ENCODE measurements around the gene LCE1D.

Gene LCE1D

GRCh38 chr1:152796421-152796820, at the start of gene LCE1D:
LCE1D (plus strand) TSS chr1:152796721; CDS start chr1:152797795, 1,074 bp downstream.
- DNase-seq (ENCODE audit: low spot score) = no peak

DNA sequence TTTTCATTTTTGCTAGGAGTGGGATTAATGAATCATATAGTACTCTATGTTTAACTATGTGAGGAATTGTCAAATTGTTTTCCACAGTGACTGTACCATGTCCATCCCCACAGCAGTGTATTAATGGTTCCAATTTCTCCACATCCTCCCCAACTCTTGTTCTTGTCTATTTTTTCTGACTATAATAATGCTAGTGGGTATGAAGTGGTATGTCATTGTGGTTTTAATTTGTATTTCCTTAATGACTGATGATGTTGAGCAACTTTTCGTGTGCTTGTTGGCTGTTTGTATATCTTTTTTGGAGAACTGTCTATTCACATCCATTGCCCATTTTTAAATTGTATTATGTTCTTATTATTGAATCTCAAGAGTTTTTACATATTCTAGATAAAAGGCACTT, 48.7 kb upstream of the LCE1D start:
- no peak for DNase-seq (ENCODE audit: low spot score)

GRCh38 chr1:152752225-152752624, 44.3 kb upstream of the LCE1D start:
- peak; percentile 49 for DNase-seq (ENCODE audit: low spot score)

DNA sequence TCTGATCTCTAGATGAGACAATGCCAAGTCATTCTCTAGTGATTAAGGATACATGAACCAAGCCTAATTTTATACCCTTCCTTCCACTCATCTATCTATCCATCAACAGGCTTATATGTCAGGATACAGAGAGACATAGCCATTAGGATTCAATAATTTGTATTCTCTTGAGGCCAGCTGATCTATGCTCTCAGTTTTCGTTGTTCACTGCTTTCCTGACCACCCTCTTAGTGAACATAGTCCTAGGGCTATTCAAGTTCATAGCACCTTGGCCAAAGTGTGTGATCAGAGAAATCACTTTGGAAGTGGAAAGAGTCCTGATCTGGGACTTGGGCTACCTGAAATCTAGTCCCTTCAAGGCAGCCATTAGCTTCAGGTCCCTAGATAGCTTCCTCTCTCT, 42.9 kb upstream of the LCE1D start:
- no peak for DNase-seq (ENCODE audit: low spot score)

DNA sequence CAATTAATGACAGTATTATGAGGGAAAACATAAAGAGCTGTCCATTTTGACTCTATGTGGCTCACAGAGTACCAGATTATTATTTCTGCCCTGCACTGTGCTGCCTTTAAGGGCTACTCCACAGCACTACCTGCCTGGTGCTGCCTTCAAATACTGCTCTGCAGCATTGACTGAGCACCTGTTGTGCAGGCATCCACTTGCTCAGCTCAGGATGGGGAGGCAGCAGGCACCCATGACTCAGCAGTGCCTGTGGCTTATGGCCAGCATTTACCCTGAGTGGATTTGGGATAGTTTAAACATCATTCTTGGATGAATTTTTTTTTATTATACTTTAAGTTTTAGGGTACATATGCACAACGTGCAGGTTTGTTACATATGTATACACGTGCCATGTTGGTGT, 39.6 kb upstream of the LCE1D start:
- no peak for DNase-seq (ENCODE audit: low spot score)

- DNase-seq (ENCODE audit: low spot score) = no peak
Measured at GRCh38 chr1:152757747-152758146, 38.8 kb upstream of the LCE1D start, which contains the start of gene KPRP. KPRP (plus strand) TSS chr1:152758025; CDS start chr1:152759589, 1,564 bp downstream.

DNA sequence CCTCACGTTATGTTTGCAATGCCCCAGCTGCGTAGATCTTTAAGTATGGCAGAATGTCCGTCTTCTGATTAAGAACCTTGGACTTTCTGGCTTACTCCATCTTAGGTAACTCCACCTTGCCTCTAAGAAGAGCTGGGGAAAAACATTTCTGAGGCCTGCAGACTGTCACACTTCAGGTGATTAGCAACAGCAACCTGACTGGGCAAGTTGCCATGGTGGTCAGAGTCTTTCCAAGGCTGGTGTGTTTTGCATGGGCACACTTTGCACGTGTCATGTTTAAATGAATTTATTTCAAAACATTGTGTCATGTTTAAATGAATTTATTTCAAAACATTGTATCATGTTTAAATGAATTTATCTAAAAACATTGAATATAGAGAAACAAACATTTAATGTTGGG, 37.9 kb upstream of the LCE1D start:
- no peak for DNase-seq (ENCODE audit: low spot score)

GRCh38 chr1:152759453-152760173, 36.9 kb upstream of the LCE1D start:
- DNase-seq (ENCODE audit: low spot score) = no peak

GRCh38 chr1:152760551-152761190, 35.9 kb upstream of the LCE1D start:
- DNase-seq (ENCODE audit: low spot score) = no peak

DNA sequence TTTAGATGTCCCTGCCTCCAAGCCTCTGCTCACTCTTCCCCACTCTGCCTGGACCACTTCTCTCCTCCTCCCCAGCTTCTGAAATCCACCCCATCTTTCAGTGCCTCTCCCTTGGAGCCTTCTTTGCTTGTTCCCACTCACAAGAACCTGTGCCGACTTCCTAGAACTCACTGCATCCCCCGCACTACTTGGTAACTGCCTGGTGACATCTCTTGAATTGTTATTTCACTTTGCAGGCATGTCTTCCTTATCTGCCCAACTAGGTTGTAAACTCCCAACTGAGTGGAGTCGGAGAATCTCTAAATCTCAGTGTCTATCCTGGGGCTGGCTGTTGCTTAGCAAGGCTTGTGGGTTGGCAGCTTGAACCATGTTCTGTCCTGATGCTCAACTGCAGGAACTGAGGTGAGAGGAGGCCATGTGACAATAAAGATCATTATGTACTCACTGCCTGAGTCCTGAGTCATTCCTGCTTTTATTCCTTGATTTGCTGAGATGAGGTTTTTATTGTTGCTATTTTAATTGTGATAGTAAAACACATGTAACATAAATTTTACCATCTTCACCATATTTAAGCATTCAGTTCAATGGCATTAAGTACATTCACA, 34.8 kb upstream of the LCE1D start:
- no peak for DNase-seq (ENCODE audit: low spot score)

- no peak for DNase-seq (ENCODE audit: low spot score)
Measured at GRCh38 chr1:152768847-152769533, 27.5 kb upstream of the LCE1D start.

- no peak for DNase-seq (ENCODE audit: low spot score)
Measured at GRCh38 chr1:152770411-152770810, 26.1 kb upstream of the LCE1D start.

DNA sequence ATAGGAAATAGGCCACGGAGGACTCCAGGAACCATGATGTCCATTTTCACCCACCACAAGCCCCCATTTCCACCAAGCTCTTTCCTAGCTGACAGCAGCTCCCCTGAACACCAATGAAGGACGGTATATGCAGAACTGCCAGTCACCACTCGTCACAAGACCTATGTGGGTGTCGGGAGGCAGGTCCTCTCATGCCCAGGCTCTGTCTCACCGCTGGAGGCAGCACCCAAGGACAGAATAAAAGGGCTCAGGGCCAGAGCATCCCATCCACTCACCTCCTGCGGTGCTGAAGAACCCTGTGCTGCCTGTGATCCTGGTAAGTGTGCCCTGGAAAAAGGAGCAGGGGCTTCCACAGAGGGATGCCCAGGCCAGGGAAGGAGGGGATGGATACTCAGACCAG, 21.6 kb upstream of the LCE1D start, which contains the start of gene LCE1F:
Gene LCE1F, plus strand, starts transcription at position 266 of the 400 bp plus-strand sequence. CDS start 1,232 bp downstream, outside the sequence.
- no peak for DNase-seq (ENCODE audit: low spot score)

DNA sequence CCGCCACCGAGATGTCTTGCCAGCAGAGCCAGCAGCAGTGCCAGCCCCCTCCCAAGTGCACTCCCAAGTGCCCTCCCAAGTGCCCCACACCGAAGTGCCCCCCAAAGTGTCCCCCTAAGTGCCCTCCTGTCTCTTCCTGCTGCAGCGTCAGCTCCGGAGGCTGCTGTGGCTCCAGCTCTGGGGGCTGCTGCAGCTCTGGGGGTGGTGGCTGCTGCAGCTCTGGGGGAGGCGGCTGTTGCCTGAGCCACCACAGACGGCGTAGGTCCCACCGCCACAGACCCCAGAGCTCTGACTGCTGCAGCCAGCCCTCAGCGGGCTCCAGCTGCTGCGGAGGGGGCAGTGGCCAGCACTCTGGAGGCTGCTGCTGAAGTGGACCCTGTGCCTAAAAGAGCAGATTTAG, 20.2 kb upstream of the LCE1D start:
- no peak for DNase-seq (ENCODE audit: low spot score)

DNA sequence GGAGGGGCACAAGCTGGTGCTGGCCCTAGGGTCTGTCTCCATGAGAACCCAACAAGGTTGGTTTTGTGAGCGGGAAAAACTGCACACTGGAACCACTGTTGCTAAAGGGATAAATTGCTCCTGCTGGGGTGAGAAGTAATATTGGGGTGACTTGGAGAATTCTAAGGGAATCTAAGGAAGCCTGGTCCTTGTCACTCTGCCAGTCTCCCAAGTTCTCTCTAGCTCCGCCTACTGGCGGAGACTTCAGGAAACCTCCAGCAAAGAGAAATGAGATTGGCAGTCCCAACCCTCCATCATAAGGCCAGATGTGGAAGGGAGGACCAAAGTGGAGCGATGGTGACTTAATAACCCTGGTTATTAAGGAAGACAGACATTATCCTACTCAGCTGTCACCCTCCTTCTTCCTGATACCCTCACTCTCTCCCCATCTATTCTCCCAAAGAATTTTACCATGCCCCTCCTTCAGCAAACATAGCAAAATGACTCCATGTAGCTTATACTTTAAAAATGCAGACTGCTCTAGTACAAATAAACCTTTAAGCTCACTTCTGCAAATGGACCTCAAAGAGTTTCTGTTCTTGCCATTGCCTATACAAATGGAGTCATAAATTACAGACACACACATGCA, 18.9 kb upstream of the LCE1D start:
- no peak for DNase-seq (ENCODE audit: low spot score)

GRCh38 chr1:152783095-152783494, 13.4 kb upstream of the LCE1D start:
- DNase-seq (ENCODE audit: low spot score) = no peak

DNA sequence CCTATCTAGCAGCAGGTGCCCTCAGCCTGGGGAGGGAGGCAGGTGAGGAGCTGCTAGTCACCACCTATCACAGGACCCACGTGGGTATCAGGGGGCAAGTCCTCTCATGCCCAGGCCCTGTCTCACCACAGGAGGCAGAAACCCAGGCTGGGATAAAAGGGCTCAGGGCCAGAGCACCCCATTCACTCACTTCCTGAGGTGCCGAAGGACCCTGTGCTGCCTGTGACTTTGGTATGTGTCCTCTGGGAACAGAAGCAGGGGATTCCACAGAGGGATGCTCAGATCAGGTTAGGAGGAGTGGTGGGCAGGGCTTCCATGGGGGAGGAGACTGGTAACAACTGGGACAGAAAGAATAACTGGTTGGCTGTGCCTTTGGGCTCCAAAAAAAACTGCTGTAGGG, 10.4 kb upstream of the LCE1D start, which contains the start of gene LCE1E:
Gene LCE1E, plus strand, starts transcription at position 181 of the 400 bp plus-strand sequence. CDS start 1,043 bp downstream, outside the sequence.
- no peak for DNase-seq (ENCODE audit: low spot score)

DNA sequence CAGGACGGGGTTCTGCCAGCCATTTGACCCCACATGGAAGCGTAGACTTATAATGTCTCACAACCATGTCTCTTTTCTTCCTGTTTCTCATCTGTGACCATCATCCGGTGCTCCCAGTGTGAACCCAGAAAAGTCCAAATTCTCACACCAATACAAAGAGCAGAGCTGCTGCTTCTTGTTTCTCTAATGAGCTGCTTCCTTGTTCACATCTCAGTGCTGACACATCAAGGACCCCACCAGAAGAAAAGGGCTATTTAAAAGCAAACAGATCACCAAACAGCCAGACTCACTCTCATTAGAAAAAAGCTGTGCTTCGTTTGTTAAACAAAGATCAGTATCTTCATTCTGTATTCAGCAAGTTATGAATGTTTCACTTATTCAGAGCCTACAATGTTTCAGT, 835 bp upstream of the LCE1D start:
- no peak for DNase-seq (ENCODE audit: low spot score)

DNA sequence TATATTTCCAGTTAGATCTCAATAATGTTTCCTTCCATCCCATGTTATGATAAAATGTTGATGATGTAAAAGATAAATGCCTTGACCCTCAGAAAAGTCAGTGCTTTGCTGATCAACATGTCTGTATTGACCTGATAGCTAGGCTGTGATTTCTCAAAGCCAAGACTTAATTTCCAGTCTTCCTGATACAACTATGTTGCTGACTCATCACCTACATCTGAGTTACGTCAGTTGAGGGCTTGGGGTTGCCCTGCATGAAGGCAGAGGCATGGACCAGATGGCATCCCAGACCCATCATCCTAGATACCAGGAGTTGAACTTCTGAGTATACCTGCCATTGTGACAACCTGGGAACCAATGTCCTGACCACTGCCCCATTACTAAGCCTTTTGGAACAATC, 4.8 kb downstream of the LCE1D start:
- DNase-seq (ENCODE audit: low spot score) = no peak

DNA sequence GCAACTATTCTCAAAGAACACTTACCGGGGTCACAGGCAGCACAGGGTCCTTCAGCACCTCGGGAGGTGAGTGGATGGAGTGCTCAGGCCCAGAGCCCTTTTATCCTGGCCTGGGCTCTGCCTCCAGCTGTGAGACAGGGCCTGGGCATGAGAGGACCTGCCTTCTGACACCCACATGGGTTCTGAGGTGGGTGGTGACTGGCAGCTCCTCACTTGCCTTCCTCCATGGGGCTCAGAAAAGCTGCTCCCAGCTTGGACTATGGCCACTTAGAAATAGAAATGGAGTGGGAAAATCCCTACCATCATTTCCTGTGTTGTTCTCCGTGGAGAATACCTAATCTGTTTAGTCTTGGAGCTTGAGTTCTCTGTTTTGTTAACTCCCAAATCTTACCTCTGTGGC, 10.1 kb downstream of the LCE1D start, which contains the start of gene LCE1C:
Gene LCE1C, minus strand, starts transcription at position 76 of the 400 bp plus-strand sequence. CDS start 1,173 bp downstream, outside the sequence.
- no peak for DNase-seq (ENCODE audit: low spot score)

DNA sequence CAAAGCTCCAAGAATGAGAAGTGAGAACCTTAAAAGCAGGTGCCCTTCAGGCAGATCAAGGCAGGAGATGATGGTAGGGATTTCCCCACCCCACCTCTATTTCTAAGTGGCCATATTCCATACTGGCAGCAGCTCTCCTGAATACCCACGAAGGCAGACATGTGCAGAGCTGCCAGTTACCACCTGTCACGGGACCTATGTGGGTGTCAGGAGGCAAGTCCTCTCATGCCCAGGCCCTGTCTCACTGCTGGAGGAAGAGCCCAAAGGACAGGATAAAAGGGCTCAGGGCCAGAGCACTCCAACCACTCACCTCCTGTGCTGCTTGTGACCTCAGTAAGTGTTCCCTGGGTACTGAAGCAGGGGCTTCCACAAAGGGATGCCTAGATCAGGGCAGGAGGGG, 14.5 kb downstream of the LCE1D start:
- DNase-seq (ENCODE audit: low spot score) = no peak

GRCh38 chr1:152811671-152812070, 15.2 kb downstream of the LCE1D start, which contains the start of gene LCE1B:
LCE1B (plus strand) TSS chr1:152811971; CDS start chr1:152812447, 476 bp downstream.
- DNase-seq (ENCODE audit: low spot score) = no peak
